ENCODE results near the gene REN. TPM values are rescaled to one million over a fixed set of nuclear protein-coding genes. Genes with fewer than 3 reads are reported as not detected.
A peak's percentile ranks its signal among the peaks of the same experiment; 100 is the strongest.

Gene REN
- total RNA-seq, 2 donors from 2014 or later, result not detected

GRCh38 chr1:204116539-204116938 lies 49.6 kb downstream of the REN start:
- H3K27me3 Mint-ChIP-seq, result no peaks in the 10 kb centered on the region
- H3K9me3 ChIP-seq (ENCODE audit: control insufficient read depth, low read length, poor library complexity, severe bottlenecking), result no peaks in the 10 kb centered on the region
- H3K4me1 Mint-ChIP-seq, result no peaks in the 10 kb centered on the region
- no peaks in the 10 kb centered on the region for H3K36me3 Mint-ChIP-seq (ENCODE audit: low read depth)
- no peak overlapping the region for H3K27ac Mint-ChIP-seq
- ATAC-seq, result no peak
- no peak overlapping the region for H3K4me3 Mint-ChIP-seq
- DNase-seq, result no peak

- no peaks in the 10 kb centered on the region for H3K9me3 ChIP-seq (ENCODE audit: control insufficient read depth, low read length, poor library complexity, severe bottlenecking)
- H3K27ac Mint-ChIP-seq, result peak overlapping the region; percentile 56
- H3K36me3 Mint-ChIP-seq (ENCODE audit: low read depth), result no peaks in the 10 kb centered on the region
- DNase-seq, result no peak
- ATAC-seq, result no peak
- no peaks in the 10 kb centered on the region for H3K27me3 Mint-ChIP-seq
- H3K4me3 Mint-ChIP-seq, result no peak overlapping the region
- H3K4me1 Mint-ChIP-seq, result no peaks in the 10 kb centered on the region
Measured at GRCh38 chr1:204115116-204115515, 51.0 kb downstream of the REN start.

GRCh38 chr1:204114606-204115005 lies 51.5 kb downstream of the REN start:
- Mint-ChIP-seq H3K4me1 (no peaks in the 10 kb centered on the region), H3K27ac (peak overlapping the region; percentile 56), H3K4me3 (no peak overlapping the region), H3K27me3 (no peaks in the 10 kb centered on the region), H3K36me3 (ENCODE audit: low read depth) (no peaks in the 10 kb centered on the region)
- ATAC-seq (no peak), DNase-seq (no peak)
- H3K9me3 ChIP-seq (ENCODE audit: control insufficient read depth, low read length, poor library complexity, severe bottlenecking), result no peaks in the 10 kb centered on the region

GRCh38 chr1:204113896-204114295 lies 52.2 kb downstream of the REN start:
- Mint-ChIP-seq H3K27me3 (peaks cover 4% of the 10 kb centered on the region), H3K4me1 (peaks cover 3% of the 10 kb centered on the region), H3K27ac (peak overlapping the region; percentile 56), H3K4me3 (no peak overlapping the region), H3K36me3 (ENCODE audit: low read depth) (no peaks in the 10 kb centered on the region)
- no peaks in the 10 kb centered on the region for H3K9me3 ChIP-seq (ENCODE audit: control insufficient read depth, low read length, poor library complexity, severe bottlenecking)
- DNase-seq (no peak), ATAC-seq (no peak)

- H3K9me3 ChIP-seq (ENCODE audit: control insufficient read depth, low read length, poor library complexity, severe bottlenecking), result no peaks in the 10 kb centered on the region
- no peak overlapping the region for H3K4me3 Mint-ChIP-seq
- H3K27ac Mint-ChIP-seq, result no peak overlapping the region
- H3K36me3 Mint-ChIP-seq (ENCODE audit: low read depth), result no peaks in the 10 kb centered on the region
- peaks cover 5% of the 10 kb centered on the region for H3K27me3 Mint-ChIP-seq
- no peak for DNase-seq
- ATAC-seq, result no peak
- peaks cover 3% of the 10 kb centered on the region for H3K4me1 Mint-ChIP-seq
Measured at GRCh38 chr1:204112876-204113730, 53.0 kb downstream of the REN start.

GRCh38 chr1:204110894-204111633 lies 55.1 kb downstream of the REN start:
- Mint-ChIP-seq H3K4me3 (no peak overlapping the region), H3K4me1 (peaks cover 3% of the 10 kb centered on the region), H3K27me3 (peaks cover 5% of the 10 kb centered on the region), H3K27ac (no peak overlapping the region), H3K36me3 (ENCODE audit: low read depth) (no peaks in the 10 kb centered on the region)
- ATAC-seq (no peak), DNase-seq (no peak)
- H3K9me3 ChIP-seq (ENCODE audit: control insufficient read depth, low read length, poor library complexity, severe bottlenecking), result no peaks in the 10 kb centered on the region

DNA sequence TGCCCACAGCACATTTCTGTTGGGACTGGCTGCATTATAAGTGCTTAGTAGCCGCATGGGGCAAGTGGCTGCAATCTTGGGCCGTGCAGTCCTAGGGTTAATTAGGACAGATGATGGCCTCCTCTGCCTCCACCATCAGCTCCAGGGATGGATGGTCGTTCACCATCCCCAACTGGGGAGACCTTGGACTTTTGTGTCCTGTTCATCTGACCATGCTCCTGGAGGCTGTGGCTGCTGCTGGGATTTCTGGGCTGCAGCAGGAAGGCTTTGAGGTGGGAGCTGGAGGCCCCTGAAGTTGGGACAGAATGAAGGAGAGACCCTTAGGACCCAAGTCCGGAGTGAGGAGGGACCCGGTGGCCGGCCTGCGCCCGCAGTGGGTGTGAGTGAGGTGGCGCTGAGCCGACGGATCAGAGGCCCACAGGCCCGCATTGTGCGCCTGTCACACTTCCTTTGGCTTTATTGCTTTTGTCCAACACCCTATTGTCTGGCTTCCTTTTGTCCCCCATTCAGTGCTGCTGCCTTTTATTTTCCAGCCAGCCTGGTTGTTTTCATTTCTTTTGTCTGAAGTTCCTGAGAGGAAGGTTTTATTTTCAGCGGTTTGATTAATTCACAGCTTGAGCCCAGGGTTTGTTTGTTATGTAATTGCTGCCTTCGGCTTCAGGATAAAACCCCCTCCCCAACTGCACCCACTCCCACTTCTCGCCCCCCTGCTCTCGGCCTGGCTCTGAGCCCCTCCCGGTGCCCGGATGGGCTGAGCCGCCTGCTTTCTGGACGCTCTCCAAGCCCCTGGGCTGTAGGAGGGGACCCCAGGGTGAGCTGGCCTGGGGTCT lies 57.6 kb downstream of the REN start:
- peaks cover 5% of the 10 kb centered on the region for H3K27me3 Mint-ChIP-seq
- no peak overlapping the region for H3K27ac Mint-ChIP-seq
- H3K9me3 ChIP-seq (ENCODE audit: control insufficient read depth, low read length, poor library complexity, severe bottlenecking), result no peaks in the 10 kb centered on the region
- DNase-seq (no peak), ATAC-seq (no peak)
- H3K4me3 Mint-ChIP-seq, result no peak overlapping the region
- H3K36me3 Mint-ChIP-seq (ENCODE audit: low read depth), result no peaks in the 10 kb centered on the region
- peaks cover 14% of the 10 kb centered on the region for H3K4me1 Mint-ChIP-seq

- DNase-seq (no peak), ATAC-seq (no peak)
- peaks cover 5% of the 10 kb centered on the region for H3K27me3 Mint-ChIP-seq
- no peaks in the 10 kb centered on the region for H3K36me3 Mint-ChIP-seq (ENCODE audit: low read depth)
- H3K4me3 Mint-ChIP-seq, result no peak overlapping the region
- H3K4me1 Mint-ChIP-seq, result peaks cover 17% of the 10 kb centered on the region
- no peaks in the 10 kb centered on the region for H3K9me3 ChIP-seq (ENCODE audit: control insufficient read depth, low read length, poor library complexity, severe bottlenecking)
- no peak overlapping the region for H3K27ac Mint-ChIP-seq
Measured at GRCh38 chr1:204107892-204108291, 58.2 kb downstream of the REN start.

GRCh38 chr1:204106825-204107224 lies 59.3 kb downstream of the REN start:
- DNase-seq (no peak), ATAC-seq (no peak)
- peaks cover 5% of the 10 kb centered on the region for H3K27me3 Mint-ChIP-seq
- peak overlapping the region; percentile 8 for H3K27ac Mint-ChIP-seq
- H3K9me3 ChIP-seq (ENCODE audit: control insufficient read depth, low read length, poor library complexity, severe bottlenecking), result no peaks in the 10 kb centered on the region
- peaks cover 24% of the 10 kb centered on the region for H3K4me1 Mint-ChIP-seq
- no peak overlapping the region for H3K4me3 Mint-ChIP-seq
- H3K36me3 Mint-ChIP-seq (ENCODE audit: low read depth), result no peaks in the 10 kb centered on the region

DNA sequence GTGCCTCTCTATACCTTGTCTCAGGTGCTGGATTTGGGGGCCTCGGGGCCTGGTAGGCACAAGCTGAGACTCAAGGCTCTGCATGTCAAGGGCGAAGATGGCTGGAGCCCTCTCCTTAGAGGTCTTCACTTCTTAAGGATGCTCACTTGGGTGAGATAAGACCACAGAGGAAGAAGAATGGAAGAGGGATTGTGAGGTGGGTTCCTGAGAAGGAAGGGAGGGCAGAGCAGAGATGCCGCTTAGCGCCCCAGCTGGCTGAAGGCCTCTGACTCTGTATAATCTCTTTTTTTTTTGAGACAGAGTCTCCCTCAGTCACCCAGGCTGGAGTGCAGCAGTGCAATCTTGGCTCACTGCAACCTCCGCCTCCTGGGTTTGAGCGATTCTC lies 61.0 kb downstream of the REN start:
- Mint-ChIP-seq H3K27ac (peak overlapping the region; percentile 87), H3K36me3 (ENCODE audit: low read depth) (no peaks in the 10 kb centered on the region), H3K4me3 (peak overlapping the region; percentile 76), H3K4me1 (peaks cover 24% of the 10 kb centered on the region), H3K27me3 (peaks cover 5% of the 10 kb centered on the region)
- H3K9me3 ChIP-seq (ENCODE audit: control insufficient read depth, low read length, poor library complexity, severe bottlenecking), result no peaks in the 10 kb centered on the region
- DNase-seq, result no peak
- no peak for ATAC-seq

Other genes with a start within 250 kb of the REN start
- 1 to 10 TPM; 1.3 to 6.3 TPM for gene SOX13, start 93.2 kb downstream of the REN start, total RNA-seq
- 10 to 100 TPM in 1 of 2 donors, 1 to 10 TPM in 1; 8.9 to 12.7 TPM for gene ETNK2, start 14.3 kb downstream of the REN start, total RNA-seq
- gene KISS1, start 30.2 kb upstream of the REN start, total RNA-seq, result under 1 TPM in 1 of 2 donors, not detected in 1; 0.50 TPM
- gene GOLT1A, start 47.7 kb upstream of the REN start, total RNA-seq, result under 1 TPM in 1 of 2 donors, not detected in 1; 0.45 TPM
- gene PLEKHA6, start 193.6 kb upstream of the REN start, total RNA-seq, result under 1 TPM; 0.47 to 0.50 TPM
- 100 to 1,000 TPM; 207 to 266 TPM for gene PPP1R15B, start 245.5 kb upstream of the REN start, total RNA-seq